ENCODE measurements around the gene SSX2IP. TPM values are rescaled to one million over a fixed set of nuclear protein-coding genes. Genes with fewer than 3 reads are reported as not detected.

The SSX2IP gene
- total and polyA plus RNA-seq, 2 experiments from 2014 or later, result 23.2 to 28.4 TPM

DNA sequence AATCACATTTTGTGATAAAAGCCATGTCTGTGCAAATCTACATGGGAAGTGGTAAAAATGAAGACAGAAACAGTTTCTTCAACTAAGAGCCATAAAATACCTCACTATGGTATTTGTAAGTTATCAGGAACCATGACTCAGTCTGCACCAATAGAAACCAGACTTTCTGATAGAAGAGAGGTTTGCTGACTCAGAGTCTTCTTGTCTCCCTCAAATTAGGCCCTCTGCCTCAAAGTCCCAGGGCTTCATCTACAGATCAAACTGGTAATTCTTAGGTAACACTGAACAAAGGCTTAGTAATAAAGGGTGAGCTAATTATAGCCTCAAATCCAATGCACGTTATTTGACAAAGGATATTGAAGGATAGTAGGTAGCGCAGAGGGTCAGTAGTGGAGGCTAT is 30.9 kb upstream of the SSX2IP start (continued):
- TF ChIP-seq, protein P1, sequence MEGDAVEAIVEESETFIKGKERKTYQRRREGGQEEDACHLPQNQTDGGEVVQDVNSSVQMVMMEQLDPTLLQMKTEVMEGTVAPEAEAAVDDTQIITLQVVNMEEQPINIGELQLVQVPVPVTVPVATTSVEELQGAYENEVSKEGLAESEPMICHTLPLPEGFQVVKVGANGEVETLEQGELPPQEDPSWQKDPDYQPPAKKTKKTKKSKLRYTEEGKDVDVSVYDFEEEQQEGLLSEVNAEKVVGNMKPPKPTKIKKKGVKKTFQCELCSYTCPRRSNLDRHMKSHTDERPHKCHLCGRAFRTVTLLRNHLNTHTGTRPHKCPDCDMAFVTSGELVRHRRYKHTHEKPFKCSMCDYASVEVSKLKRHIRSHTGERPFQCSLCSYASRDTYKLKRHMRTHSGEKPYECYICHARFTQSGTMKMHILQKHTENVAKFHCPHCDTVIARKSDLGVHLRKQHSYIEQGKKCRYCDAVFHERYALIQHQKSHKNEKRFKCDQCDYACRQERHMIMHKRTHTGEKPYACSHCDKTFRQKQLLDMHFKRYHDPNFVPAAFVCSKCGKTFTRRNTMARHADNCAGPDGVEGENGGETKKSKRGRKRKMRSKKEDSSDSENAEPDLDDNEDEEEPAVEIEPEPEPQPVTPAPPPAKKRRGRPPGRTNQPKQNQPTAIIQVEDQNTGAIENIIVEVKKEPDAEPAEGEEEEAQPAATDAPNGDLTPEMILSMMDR (conservative IDR thresholded peaks at IDR 0.05; ENCODE audit: low read depth in 2 of 2), result no peak
- no peak for TF ChIP-seq NANOG (IDR thresholded peaks at IDR 0.05; ENCODE audit: borderline replicate concordance)
- TF ChIP-seq, protein P2, sequence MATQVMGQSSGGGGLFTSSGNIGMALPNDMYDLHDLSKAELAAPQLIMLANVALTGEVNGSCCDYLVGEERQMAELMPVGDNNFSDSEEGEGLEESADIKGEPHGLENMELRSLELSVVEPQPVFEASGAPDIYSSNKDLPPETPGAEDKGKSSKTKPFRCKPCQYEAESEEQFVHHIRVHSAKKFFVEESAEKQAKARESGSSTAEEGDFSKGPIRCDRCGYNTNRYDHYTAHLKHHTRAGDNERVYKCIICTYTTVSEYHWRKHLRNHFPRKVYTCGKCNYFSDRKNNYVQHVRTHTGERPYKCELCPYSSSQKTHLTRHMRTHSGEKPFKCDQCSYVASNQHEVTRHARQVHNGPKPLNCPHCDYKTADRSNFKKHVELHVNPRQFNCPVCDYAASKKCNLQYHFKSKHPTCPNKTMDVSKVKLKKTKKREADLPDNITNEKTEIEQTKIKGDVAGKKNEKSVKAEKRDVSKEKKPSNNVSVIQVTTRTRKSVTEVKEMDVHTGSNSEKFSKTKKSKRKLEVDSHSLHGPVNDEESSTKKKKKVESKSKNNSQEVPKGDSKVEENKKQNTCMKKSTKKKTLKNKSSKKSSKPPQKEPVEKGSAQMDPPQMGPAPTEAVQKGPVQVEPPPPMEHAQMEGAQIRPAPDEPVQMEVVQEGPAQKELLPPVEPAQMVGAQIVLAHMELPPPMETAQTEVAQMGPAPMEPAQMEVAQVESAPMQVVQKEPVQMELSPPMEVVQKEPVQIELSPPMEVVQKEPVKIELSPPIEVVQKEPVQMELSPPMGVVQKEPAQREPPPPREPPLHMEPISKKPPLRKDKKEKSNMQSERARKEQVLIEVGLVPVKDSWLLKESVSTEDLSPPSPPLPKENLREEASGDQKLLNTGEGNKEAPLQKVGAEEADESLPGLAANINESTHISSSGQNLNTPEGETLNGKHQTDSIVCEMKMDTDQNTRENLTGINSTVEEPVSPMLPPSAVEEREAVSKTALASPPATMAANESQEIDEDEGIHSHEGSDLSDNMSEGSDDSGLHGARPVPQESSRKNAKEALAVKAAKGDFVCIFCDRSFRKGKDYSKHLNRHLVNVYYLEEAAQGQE (IDR thresholded peaks at IDR 0.05; ENCODE audit: unreplicated experiment), result no peak

DNA sequence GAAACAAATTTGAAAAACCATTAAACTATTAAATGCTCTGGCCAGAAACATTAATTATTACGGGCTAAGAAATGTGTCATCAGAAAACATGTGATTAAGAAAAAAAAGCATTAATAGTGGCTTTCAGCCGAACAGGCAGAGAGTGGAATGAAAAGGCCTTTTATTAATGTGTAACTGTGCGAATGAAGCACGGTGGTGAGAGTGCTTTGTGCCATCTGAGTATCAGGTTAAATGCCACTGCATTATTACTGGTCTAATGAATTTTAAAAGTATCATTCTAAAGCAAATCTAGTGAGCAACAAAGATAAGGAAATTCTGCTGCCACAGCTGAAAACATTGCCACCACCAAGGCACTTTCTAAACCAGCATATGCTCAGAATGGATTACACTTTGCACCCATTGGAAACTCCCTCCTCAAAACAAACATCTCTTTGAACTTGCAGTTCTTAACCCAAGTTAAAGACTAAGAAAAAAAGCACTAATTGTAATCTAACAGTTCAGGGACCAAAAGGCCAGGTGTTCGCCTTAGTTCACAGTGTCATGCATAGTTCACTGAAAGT is 30.0 kb upstream of the SSX2IP start:
- no peak for ATAC-seq
- TF ChIP-seq EZH2phosphoT487 (IDR thresholded peaks at IDR 0.05; ENCODE audit: unreplicated experiment) (no peak), NANOG (IDR thresholded peaks at IDR 0.05; ENCODE audit: borderline replicate concordance) (no peak), ZNF114 (CRISPR knock-in tag; IDR thresholded peaks at IDR 0.05) (no peak), CREB1 (CRISPR knock-in tag; IDR thresholded peaks at IDR 0.05; ENCODE audit: low read depth) (no peak), ZNF331 (CRISPR knock-in tag; IDR thresholded peaks at IDR 0.05; ENCODE audit: low read depth) (no peak)
- TF ChIP-seq, protein P1 (conservative IDR thresholded peaks at IDR 0.05; ENCODE audit: low read depth in 2 of 2), result no peak
- TF ChIP-seq, protein P3, sequence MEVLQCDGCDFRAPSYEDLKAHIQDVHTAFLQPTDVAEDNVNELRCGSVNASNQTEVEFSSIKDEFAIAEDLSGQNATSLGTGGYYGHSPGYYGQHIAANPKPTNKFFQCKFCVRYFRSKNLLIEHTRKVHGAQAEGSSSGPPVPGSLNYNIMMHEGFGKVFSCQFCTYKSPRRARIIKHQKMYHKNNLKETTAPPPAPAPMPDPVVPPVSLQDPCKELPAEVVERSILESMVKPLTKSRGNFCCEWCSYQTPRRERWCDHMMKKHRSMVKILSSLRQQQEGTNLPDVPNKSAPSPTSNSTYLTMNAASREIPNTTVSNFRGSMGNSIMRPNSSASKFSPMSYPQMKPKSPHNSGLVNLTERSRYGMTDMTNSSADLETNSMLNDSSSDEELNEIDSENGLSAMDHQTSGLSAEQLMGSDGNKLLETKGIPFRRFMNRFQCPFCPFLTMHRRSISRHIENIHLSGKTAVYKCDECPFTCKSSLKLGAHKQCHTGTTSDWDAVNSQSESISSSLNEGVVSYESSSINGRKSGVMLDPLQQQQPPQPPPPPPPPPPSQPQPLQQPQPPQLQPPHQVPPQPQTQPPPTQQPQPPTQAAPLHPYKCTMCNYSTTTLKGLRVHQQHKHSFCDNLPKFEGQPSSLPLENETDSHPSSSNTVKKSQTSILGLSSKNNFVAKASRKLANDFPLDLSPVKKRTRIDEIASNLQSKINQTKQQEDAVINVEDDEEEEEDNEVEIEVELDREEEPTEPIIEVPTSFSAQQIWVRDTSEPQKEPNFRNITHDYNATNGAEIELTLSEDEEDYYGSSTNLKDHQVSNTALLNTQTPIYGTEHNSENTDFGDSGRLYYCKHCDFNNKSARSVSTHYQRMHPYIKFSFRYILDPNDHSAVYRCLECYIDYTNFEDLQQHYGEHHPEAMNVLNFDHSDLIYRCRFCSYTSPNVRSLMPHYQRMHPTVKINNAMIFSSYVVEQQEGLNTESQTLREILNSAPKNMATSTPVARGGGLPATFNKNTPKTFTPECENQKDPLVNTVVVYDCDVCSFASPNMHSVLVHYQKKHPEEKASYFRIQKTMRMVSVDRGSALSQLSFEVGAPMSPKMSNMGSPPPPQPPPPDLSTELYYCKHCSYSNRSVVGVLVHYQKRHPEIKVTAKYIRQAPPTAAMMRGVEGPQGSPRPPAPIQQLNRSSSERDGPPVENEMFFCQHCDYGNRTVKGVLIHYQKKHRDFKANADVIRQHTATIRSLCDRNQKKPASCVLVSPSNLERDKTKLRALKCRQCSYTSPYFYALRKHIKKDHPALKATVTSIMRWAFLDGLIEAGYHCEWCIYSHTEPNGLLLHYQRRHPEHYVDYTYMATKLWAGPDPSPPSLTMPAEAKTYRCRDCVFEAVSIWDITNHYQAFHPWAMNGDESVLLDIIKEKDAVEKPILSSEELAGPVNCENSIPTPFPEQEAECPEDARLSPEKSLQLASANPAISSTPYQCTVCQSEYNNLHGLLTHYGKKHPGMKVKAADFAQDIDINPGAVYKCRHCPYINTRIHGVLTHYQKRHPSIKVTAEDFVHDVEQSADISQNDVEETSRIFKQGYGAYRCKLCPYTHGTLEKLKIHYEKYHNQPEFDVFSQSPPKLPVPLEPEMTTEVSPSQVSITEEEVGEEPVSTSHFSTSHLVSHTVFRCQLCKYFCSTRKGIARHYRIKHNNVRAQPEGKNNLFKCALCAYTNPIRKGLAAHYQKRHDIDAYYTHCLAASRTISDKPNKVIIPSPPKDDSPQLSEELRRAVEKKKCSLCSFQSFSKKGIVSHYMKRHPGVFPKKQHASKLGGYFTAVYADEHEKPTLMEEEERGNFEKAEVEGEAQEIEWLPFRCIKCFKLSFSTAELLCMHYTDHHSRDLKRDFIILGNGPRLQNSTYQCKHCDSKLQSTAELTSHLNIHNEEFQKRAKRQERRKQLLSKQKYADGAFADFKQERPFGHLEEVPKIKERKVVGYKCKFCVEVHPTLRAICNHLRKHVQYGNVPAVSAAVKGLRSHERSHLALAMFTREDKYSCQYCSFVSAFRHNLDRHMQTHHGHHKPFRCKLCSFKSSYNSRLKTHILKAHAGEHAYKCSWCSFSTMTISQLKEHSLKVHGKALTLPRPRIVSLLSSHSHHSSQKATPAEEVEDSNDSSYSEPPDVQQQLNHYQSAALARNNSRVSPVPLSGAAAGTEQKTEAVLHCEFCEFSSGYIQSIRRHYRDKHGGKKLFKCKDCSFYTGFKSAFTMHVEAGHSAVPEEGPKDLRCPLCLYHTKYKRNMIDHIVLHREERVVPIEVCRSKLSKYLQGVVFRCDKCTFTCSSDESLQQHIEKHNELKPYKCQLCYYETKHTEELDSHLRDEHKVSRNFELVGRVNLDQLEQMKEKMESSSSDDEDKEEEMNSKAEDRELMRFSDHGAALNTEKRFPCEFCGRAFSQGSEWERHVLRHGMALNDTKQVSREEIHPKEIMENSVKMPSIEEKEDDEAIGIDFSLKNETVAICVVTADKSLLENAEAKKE (CRISPR knock-in tag; IDR thresholded peaks at IDR 0.05), result no peak

More for the DNA sequence above, 30.0 kb upstream of the SSX2IP start:
- Mint-ChIP-seq H3K27ac (no peak overlapping the region), H3K4me1 (peaks cover 17% of the 10 kb centered on the region), H3K4me3 (no peak overlapping the region), H3K9me3 (no peaks in the 10 kb centered on the region), H3K36me3 (ENCODE audit: low read depth) (no peaks in the 10 kb centered on the region), H3K27me3 (ENCODE audit: insufficient read depth, low read depth, poor library complexity) (peaks cover 3% of the 10 kb centered on the region)
- Histone ChIP-seq H3F3A (replicated peaks; ENCODE audit: low read depth) (no peaks in the 10 kb centered on the region), H4K20me1 (replicated peaks; ENCODE audit: insufficient read depth) (no peaks in the 10 kb centered on the region), H2AFZ (no peak overlapping the region; the same call in 1 of the 2 replicates), H3K27ac (ENCODE audit: low read depth) (no peak overlapping the region), H3K27me3 (ENCODE audit: insufficient read depth) (no peaks in the 10 kb centered on the region), H3K4me3 (no peak overlapping the region), H3K9me2 (ENCODE audit: insufficient read depth) (no peaks in the 10 kb centered on the region), H3K4me1 (ENCODE audit: insufficient read depth) (peaks cover 13% of the 10 kb centered on the region; the same call in 1 of the 2 replicates), H3K36me3 (ENCODE audit: insufficient read depth) (no peaks in the 10 kb centered on the region), H3K79me2 (replicated peaks; ENCODE audit: insufficient read depth) (no peaks in the 10 kb centered on the region), H3K4me2 (no peak overlapping the region)
- no peak for DNase-seq (ENCODE audit: low spot score)
